Calu3 (cell line): ENCODE results near the gene SHMT1. TPM values are rescaled to one million over a fixed set of nuclear protein-coding genes. Genes with fewer than 3 reads are reported as not detected.

ENCODE experiments used
- BruUV-seq: library from RNA; stranded (reverse); fragments of 400-500 nt; replicated peaks from 2 replicates; lab custom pipeline; 2021; lab: Mats Ljungman, UMichigan
- CTCF ChIA-PET: fragments of 300-600 bp; sonication (Branson Sonifier 250); formaldehyde crosslinking; loops from one replicate; lab custom pipeline; 2022; ENCODE audit warnings: antibody characterized with exemption; lab: Charles Lee
- DNase-seq: peaks from one replicate; pipeline ENCODE4 v3.0.0; 2022
- H3K27ac Mint-ChIP-seq: one replicate; pipeline ENCODE4 v1.8.0; 2022; ENCODE audit warnings: mixed read lengths; ENCODE audit not compliant: unreplicated experiment
- H3K27me3 Mint-ChIP-seq: one replicate; pipeline ENCODE4 v1.8.0; 2022; ENCODE audit warnings: mixed read lengths; ENCODE audit not compliant: unreplicated experiment
- H3K36me3 Mint-ChIP-seq: one replicate; pipeline ENCODE4 v1.8.0; 2022; ENCODE audit warnings: mild to moderate bottlenecking, moderate library complexity, mixed read lengths; ENCODE audit not compliant: insufficient read depth, unreplicated experiment
- H3K4me1 Mint-ChIP-seq: one replicate; pipeline ENCODE4 v1.8.0; 2022; ENCODE audit warnings: mild to moderate bottlenecking, low read depth, mixed read lengths; ENCODE audit not compliant: unreplicated experiment
- H3K4me3 Mint-ChIP-seq: one replicate; pipeline ENCODE4 v1.8.0; 2022; ENCODE audit warnings: mild to moderate bottlenecking, low read depth, moderate library complexity, mixed read lengths; ENCODE audit not compliant: unreplicated experiment
- H3K9me3 Mint-ChIP-seq: one replicate; pipeline ENCODE4 v1.8.0; 2022; ENCODE audit warnings: low read depth, mixed read lengths; ENCODE audit not compliant: unreplicated experiment
- CTCF ChIP-seq: fragments of 200-600 bp; IDR thresholded peaks from one replicate; pipeline ENCODE4 v1.8.0; 2022; ENCODE audit warnings: antibody characterized with exemption; ENCODE audit not compliant: unreplicated experiment
- intact Hi-C: fragments of 100-400 bp; cut with micrococcal nuclease; formaldehyde crosslinking; loops from one replicate; pipeline ENCODE4 v1.10.0; 2022; ENCODE audit not compliant: unreplicated experiment
- total RNA-seq: library from RNA; stranded (reverse); gene quantifications from 2 replicates; pipeline ENCODE4 v1.2.3, GENCODE V29; 2022

The SHMT1 gene
- total RNA-seq, 1 experiment from 2014 or later: 52.3 TPM

GRCh38 chr17:18318771-18319450 lies 44.4 kb downstream of the SHMT1 start:
- intact Hi-C loops: no loop called here
- CTCF ChIA-PET: no interaction called here
- Mint-ChIP-seq H3K36me3 (peaks cover 52% of the 10 kb centered on the region), H3K27ac (no peak overlapping the region), H3K9me3 (no peaks in the 10 kb centered on the region), H3K27me3 (no peaks in the 10 kb centered on the region), H3K4me3 (no peak overlapping the region), H3K4me1 (peaks cover 8% of the 10 kb centered on the region)
- DNase-seq: no peak
- no peak for TF ChIP-seq CTCF
- no TSS peak for BruUV-seq

- Mint-ChIP-seq H3K36me3 (peaks cover 50% of the 10 kb centered on the region), H3K27ac (no peak overlapping the region), H3K27me3 (no peaks in the 10 kb centered on the region), H3K4me1 (peaks cover 15% of the 10 kb centered on the region), H3K9me3 (no peaks in the 10 kb centered on the region), H3K4me3 (no peak overlapping the region)
- no peak for TF ChIP-seq CTCF
- CTCF ChIA-PET: no interaction called here
- BruUV-seq: no TSS peak
- intact Hi-C loops: no loop called here
- DNase-seq: no peak
Measured at GRCh38 chr17:18318117-18318516, 45.2 kb downstream of the SHMT1 start.

GRCh38 chr17:18315961-18316360 lies 47.4 kb downstream of the SHMT1 start:
- no TSS peak for BruUV-seq
- Mint-ChIP-seq H3K36me3 (peaks cover 46% of the 10 kb centered on the region), H3K27ac (peak overlapping the region; percentile 98), H3K4me3 (peak overlapping the region; percentile 92), H3K27me3 (no peaks in the 10 kb centered on the region), H3K4me1 (peaks cover 19% of the 10 kb centered on the region), H3K9me3 (no peaks in the 10 kb centered on the region)
- DNase-seq: no peak
- CTCF ChIA-PET: no interaction called here
- no peak for TF ChIP-seq CTCF
- intact Hi-C loops: no loop called here

GRCh38 chr17:18315562-18315922 lies 47.8 kb downstream of the SHMT1 start:
- BruUV-seq: TSS peak; percentile 67
- TF ChIP-seq CTCF: no peak
- no peak for DNase-seq
- H3K36me3 Mint-ChIP-seq: peaks cover 46% of the 10 kb centered on the region
- peaks cover 18% of the 10 kb centered on the region for H3K4me1 Mint-ChIP-seq
- intact Hi-C loops: no loop called here
- H3K27ac Mint-ChIP-seq: peak overlapping the region; percentile 98
- CTCF ChIA-PET: no interaction called here
- no peaks in the 10 kb centered on the region for H3K27me3 Mint-ChIP-seq
- no peaks in the 10 kb centered on the region for H3K9me3 Mint-ChIP-seq
- H3K4me3 Mint-ChIP-seq: peak overlapping the region; percentile 92
